ENCODE results near the gene LILRA5.
"Not testable (repeated sequence)": the region's sequence is repeated elsewhere in the genome, so short reads cannot be mapped to it uniquely, and the experiment has no call there.

The LILRA5 gene

GRCh38 chr19:54282686-54283470 is 30.1 kb downstream of the LILRA5 start:
- in situ Hi-C loops (cut with HindIII; ENCODE audit: low sequenced_read_pairs), result no loop called here
- H3K4me3 ChIP-seq (ENCODE audit: low read depth, low read length), result no peak overlapping the region
- DNase-seq (ENCODE audit: low read depth), result no peak
- no peak for TF ChIP-seq CTCF (IDR thresholded peaks at IDR 0.05; ENCODE audit: low read depth, low read length, missing control alignments)

GRCh38 chr19:54281729-54282075 is 31.3 kb downstream of the LILRA5 start:
- H3K4me3 ChIP-seq (ENCODE audit: low read depth, low read length); DNase-seq (ENCODE audit: low read depth); in situ Hi-C loops (cut with HindIII; ENCODE audit: low sequenced_read_pairs): not testable (repeated sequence)

- in situ Hi-C loops (cut with HindIII; ENCODE audit: low sequenced_read_pairs), result no loop called here
- no peak within 1 kb of the TSS for H3K4me3 ChIP-seq (ENCODE audit: low read depth, low read length)
- no peak for TF ChIP-seq CTCF (IDR thresholded peaks at IDR 0.05; ENCODE audit: low read depth, low read length, missing control alignments)
- DNase-seq (ENCODE audit: low read depth), result no peak
Measured at GRCh38 chr19:54281007-54281728, 31.8 kb downstream of the LILRA5 start, which contains the start of gene LILRB2. Gene LILRB2 (minus strand): TSS chr19:54281110. CDS start chr19:54280496, 614 bp downstream.

GRCh38 chr19:54280441-54280840 is 32.5 kb downstream of the LILRA5 start:
- DNase-seq (ENCODE audit: low read depth); H3K4me3 ChIP-seq (ENCODE audit: low read depth, low read length); in situ Hi-C loops (cut with HindIII; ENCODE audit: low sequenced_read_pairs): not testable (repeated sequence)

GRCh38 chr19:54280025-54280424 is 32.9 kb downstream of the LILRA5 start:
- not testable (repeated sequence) for H3K4me3 ChIP-seq (ENCODE audit: low read depth, low read length)

GRCh38 chr19:54279406-54279962 is 33.5 kb downstream of the LILRA5 start:
- in situ Hi-C loops (cut with HindIII; ENCODE audit: low sequenced_read_pairs), result no loop called here
- TF ChIP-seq CTCF (IDR thresholded peaks at IDR 0.05; ENCODE audit: low read depth, low read length, missing control alignments), result no peak
- no peak for DNase-seq (ENCODE audit: low read depth)
- no peak overlapping the region for H3K4me3 ChIP-seq (ENCODE audit: low read depth, low read length)

More at GRCh38 chr19:54280025-54280424, 32.9 kb downstream of the LILRA5 start:
- in situ Hi-C loops (cut with HindIII; ENCODE audit: low sequenced_read_pairs); DNase-seq (ENCODE audit: low read depth): not testable (repeated sequence)

GRCh38 chr19:54278571-54279195 is 34.3 kb downstream of the LILRA5 start:
- in situ Hi-C loops (cut with HindIII; ENCODE audit: low sequenced_read_pairs), result not testable (repeated sequence)

GRCh38 chr19:54278056-54278455 is 34.9 kb downstream of the LILRA5 start:
- in situ Hi-C loops (cut with HindIII; ENCODE audit: low sequenced_read_pairs); DNase-seq (ENCODE audit: low read depth); H3K4me3 ChIP-seq (ENCODE audit: low read depth, low read length): not testable (repeated sequence)

More at GRCh38 chr19:54278571-54279195, 34.3 kb downstream of the LILRA5 start:
- H3K4me3 ChIP-seq (ENCODE audit: low read depth, low read length); DNase-seq (ENCODE audit: low read depth): not testable (repeated sequence)

GRCh38 chr19:54277111-54277615 is 35.8 kb downstream of the LILRA5 start:
- DNase-seq (ENCODE audit: low read depth); H3K4me3 ChIP-seq (ENCODE audit: low read depth, low read length); in situ Hi-C loops (cut with HindIII; ENCODE audit: low sequenced_read_pairs): not testable (repeated sequence)

All from astrocyte of the cerebellum (primary cell).